ENCODE data around the gene BBS2.

GRCh38 chr16:56457927-56458470 lies 61.8 kb downstream of the BBS2 start:
- TF ChIP-seq CTCF (conservative IDR thresholded peaks at IDR 0.05; ENCODE audit: low read length) (no peak), EZH2phosphoT487 (IDR thresholded peaks at IDR 0.05; ENCODE audit: borderline replicate concordance, low read depth, low read length) (no peak)
